ENCODE measurements around the gene TCEAL3. TPM values are rescaled to one million over a fixed set of nuclear protein-coding genes. Genes with fewer than 3 reads are reported as not detected.
"Not testable (repeated sequence)": the region's sequence is repeated elsewhere in the genome, so short reads cannot be mapped to it uniquely, and the experiment has no call there.

The TCEAL3 gene
- total and polyA plus RNA-seq, 5 experiments from 2014 or later: 7.4 to 11.9 (median 9.1) TPM

DNA sequence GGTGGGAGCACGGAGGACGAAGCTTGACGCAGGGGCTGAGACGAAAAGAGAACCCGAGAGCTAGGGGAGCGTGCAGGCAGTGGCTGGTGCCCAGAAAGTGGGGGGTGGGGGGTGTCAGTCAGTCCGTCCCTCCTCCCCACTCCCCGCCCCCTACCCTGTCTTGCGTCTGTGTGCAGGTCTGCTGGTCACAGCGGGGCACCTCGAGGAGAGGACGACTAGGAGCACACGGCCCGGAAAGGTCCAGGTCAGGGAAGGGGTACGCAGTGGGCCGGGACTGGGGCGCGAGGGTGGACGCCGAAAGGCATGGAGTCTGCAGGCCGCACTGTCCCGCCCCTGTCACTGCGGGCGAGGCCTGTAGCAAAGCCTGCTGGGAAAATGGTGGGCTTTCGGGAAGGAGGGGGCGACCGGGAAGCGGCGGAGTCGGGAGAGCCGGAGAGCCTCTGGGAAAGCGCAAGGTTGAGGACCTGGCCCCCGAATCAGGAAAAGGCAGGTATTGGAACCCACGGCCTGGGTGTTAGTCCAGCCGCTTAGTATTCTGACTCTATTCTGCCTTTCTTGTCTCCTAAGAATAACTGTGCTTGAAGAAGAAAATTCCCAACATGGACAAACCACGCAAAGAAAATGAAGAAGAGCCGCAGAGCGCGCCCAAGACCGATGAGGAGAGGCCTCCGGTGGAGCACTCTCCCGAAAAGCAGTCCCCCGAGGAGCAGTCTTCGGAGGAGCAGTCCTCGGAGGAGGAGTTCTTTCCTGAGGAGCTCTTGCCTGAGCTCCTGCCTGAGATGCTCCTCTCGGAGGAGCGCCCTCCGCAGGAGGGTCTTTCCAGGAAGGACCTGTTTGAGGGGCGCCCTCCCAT, 21.8 kb downstream of the TCEAL3 start:
- H3K4me3 Mint-ChIP-seq: peak overlapping the region; percentile 83 to 92 (median 88)
- ATAC-seq (peak; percentile 46 to 56), DNase-seq (peak in 7 of 10 donors; percentile 2 to 67 (median 18))
- H3K4me1 Mint-ChIP-seq: peaks cover 7 to 19% (median 17%) of the 10 kb centered on the region in 4 donors
- H3K27ac Mint-ChIP-seq: peak overlapping the region; percentile 35 to 96 (median 91)
- no peaks in the 10 kb centered on the region for H3K27me3 Mint-ChIP-seq
- H3K9me3 Mint-ChIP-seq: no peaks in the 10 kb centered on the region
- POLR2A ChIA-PET: interaction anchor here (0.6 to 0.9 kb wide), 2 partner anchors 19 to 57 kb away, joined by 3 read pairs; partner anchors contain the start of gene MORF4L2
- no peaks in the 10 kb centered on the region for H3K36me3 Mint-ChIP-seq

DNA sequence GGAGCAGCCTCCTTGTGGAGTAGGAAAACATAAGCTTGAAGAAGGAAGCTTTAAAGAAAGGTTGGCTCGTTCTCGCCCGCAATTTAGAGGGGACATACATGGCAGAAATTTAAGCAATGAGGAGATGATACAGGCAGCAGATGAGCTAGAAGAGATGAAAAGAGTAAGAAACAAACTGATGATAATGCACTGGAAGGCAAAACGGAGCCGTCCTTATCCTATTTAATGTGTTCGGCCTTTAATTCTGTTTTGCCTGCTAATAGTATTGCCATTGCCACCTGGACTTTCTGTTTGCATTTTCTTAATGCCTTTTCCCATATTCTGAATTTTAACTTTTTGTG, 22.4 kb downstream of the TCEAL3 start:
- DNase-seq: peak in 1 of 10 donors; percentile 2
- POLR2A ChIA-PET: no interaction called here
- ATAC-seq: no peak
- Mint-ChIP-seq H3K4me1 (peaks cover 7 to 19% (median 17%) of the 10 kb centered on the region in 4 donors), H3K36me3 (no peaks in the 10 kb centered on the region), H3K27ac (peak overlapping the region in 8 of 10 donors; percentile 35 to 94 (median 90)), H3K9me3 (no peaks in the 10 kb centered on the region), H3K4me3 (peak overlapping the region; percentile 83 to 92 (median 88)), H3K27me3 (no peaks in the 10 kb centered on the region)

DNA sequence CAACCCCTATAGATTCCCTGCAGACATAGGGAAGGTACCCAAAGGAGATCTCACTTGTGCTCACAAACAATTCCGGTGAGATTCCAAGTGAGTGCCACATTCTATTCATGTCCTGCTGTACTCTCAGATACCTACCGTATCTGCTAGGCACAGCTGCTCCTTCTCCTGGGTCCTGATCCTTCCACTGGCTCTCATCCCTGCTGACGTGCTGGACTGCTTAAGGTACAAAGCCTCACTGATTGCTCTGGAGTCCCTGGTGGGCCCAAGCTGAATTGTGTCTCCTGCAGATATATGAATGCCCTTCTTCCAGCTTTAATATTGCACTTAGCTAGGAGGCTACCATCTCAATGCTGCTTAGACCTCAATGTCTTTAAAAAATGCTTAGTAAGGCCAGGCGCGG, 23.4 kb downstream of the TCEAL3 start:
- H3K27me3 Mint-ChIP-seq: no peaks in the 10 kb centered on the region
- no peak overlapping the region for H3K27ac Mint-ChIP-seq
- H3K4me1 Mint-ChIP-seq: peaks cover 7 to 19% (median 16%) of the 10 kb centered on the region in 4 donors
- ATAC-seq (no peak), DNase-seq (no peak)
- POLR2A ChIA-PET: interaction anchor here (0.7 kb wide), 1 partner anchor 62 kb away, joined by 3 read pairs; no protein-coding TSS in a partner anchor
- H3K4me3 Mint-ChIP-seq: no peak overlapping the region
- no peaks in the 10 kb centered on the region for H3K36me3 Mint-ChIP-seq
- H3K9me3 Mint-ChIP-seq: no peaks in the 10 kb centered on the region

DNA sequence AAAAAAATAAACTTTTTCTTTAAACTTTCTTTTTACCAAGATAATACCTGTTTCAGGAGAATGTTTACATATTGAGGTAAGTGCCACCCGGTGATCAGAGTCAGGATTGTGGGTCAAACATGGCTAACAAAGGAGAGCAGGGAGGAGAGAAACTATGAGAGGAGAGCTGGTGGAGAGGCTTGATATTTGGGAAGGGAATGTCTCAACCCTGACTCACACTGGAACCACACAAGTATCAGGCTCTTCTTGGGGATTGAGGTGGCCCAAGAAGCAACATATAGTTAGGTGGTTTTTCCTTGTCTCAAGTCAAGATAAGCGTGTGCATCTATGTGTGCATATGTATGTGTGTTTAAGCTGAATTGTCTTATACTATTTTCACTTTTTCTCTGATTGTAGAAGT, 27.7 kb downstream of the TCEAL3 start:
- H3K36me3 Mint-ChIP-seq: no peaks in the 10 kb centered on the region
- H3K27me3 Mint-ChIP-seq: no peaks in the 10 kb centered on the region
- DNase-seq (no peak), ATAC-seq (no peak)
- POLR2A ChIA-PET: no interaction called here
- no peak overlapping the region for H3K27ac Mint-ChIP-seq
- no peaks in the 10 kb centered on the region for H3K4me1 Mint-ChIP-seq
- no peak overlapping the region for H3K4me3 Mint-ChIP-seq
- no peaks in the 10 kb centered on the region for H3K9me3 Mint-ChIP-seq

DNA sequence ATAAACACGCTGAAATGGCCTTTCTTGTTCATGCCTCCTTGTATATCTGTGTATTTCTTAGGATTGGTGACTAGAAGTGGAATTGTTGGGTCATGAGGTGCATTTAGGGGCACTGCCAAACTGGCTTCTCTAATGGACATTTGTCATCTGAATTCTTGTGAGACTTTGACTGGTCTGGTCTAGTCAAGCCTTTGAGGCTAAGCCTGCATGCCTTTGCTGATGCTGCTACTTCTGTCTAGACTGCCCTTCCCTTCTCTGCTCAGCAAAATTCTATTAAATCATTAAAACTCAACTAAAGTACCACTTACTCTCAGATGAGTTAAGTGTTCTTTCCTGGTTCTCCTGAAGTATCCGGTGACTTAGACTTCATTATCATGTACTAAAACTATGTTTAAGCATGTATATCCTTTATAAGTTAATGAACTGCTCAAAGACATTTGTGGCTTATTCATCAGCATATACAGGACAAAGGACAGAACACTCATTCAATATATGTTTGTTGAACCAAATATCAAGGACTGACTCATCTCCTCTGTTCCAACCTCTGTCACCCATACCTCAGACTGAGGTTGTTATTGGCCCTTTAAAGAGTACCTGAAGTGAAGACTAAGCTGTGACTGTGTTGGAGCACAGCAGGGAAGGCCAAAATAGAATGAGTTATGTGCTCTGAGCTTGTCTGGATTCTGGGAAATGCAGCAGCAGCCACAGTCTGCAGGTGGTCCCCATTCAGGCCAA, 30.0 kb downstream of the TCEAL3 start:
- Mint-ChIP-seq H3K9me3 (no peaks in the 10 kb centered on the region), H3K36me3 (no peaks in the 10 kb centered on the region), H3K4me1 (no peaks in the 10 kb centered on the region), H3K27ac (no peak overlapping the region), H3K27me3 (peaks cover 0 to 3% (median 0%) of the 10 kb centered on the region in 5 donors), H3K4me3 (no peak overlapping the region)
- no peak for ATAC-seq
- POLR2A ChIA-PET: no interaction called here
- DNase-seq: no peak

DNA sequence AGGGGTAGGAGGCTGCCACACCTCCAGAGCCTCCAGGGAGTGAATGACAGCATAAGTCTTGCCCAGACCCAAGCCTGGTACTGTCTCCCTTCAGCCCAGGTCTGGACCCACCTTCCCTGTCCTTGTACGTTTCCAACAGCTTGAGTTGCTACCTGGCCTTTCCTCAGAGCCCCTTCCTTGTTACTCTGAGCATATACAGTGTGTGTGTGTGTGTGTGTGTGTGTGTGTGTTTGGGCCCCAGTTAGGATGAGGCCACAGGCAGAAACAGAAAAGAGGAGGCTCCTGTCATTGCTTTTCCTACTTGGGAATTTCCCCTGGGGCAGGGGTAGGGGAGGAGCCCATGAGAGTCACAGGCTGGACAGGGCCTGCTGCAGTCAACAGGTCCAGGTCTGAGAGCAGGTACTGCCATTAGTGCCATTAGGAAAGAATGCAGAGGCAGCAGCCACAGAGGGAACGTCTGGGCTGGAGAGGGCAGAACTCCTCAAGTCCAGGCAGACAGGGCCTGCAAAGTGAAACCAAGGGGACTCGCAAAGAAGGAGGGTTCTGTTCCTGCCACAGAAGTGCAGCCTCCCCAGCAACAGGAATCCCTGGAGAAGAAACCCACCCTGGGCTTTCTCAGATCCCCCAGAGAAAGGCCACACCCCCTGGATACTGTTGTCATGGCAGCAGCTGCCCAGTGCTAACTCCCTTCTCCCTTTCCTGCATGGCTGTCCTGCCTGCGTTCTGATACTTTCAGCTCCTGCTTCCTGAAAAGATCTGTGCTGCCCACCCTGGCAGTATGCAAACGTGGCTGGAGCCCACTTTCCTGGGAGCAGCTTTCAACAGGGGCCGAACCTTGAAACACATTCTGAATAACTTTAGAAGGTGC, 30.9 kb downstream of the TCEAL3 start:
- H3K36me3 Mint-ChIP-seq, DNase-seq, H3K27ac Mint-ChIP-seq, ATAC-seq, H3K9me3 Mint-ChIP-seq, H3K4me1 Mint-ChIP-seq, H3K27me3 Mint-ChIP-seq, H3K4me3 Mint-ChIP-seq, POLR2A ChIA-PET: not testable (repeated sequence)

DNA sequence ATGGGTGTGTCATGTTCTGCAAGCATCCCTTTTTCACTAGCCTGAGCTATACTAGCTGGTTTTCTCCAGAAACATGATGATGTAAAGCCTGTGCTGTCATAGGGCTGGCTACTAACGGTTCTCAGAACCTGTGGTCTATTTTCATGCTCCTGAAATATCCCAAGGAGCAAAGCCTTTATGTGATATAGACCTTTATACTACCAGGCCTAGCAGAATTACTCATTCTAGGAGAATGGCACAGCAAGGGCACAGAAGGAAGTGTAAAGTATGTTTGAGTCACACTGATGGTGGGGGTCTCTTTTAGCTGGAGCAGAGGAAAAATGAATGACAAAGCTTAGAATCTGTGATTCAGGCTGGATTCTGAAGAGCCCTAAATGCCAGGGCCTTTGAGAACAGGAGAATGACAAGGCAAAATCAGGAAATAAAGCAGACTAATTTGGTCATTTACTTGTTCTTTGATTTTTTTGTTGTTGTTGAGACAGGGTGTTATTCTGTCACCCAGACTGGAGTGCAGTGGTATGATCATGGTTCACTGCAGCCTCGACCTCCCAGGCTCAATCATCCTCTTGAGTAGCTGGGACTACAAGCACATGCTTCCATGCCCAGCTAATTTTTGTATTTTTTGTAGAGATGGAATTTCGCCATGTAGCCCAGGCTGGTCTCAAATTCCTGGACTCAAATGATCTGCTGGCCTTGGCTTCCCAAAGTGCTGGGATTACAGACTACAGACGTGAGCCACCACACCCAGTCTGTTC, 32.8 kb downstream of the TCEAL3 start:
- Mint-ChIP-seq H3K4me1 (no peaks in the 10 kb centered on the region), H3K9me3 (no peaks in the 10 kb centered on the region), H3K27ac (no peak overlapping the region), H3K4me3 (no peak overlapping the region), H3K36me3 (no peaks in the 10 kb centered on the region), H3K27me3 (peaks cover 0 to 12% (median 1%) of the 10 kb centered on the region in 5 donors)
- POLR2A ChIA-PET: no interaction called here
- no peak for DNase-seq
- ATAC-seq: no peak

DNA sequence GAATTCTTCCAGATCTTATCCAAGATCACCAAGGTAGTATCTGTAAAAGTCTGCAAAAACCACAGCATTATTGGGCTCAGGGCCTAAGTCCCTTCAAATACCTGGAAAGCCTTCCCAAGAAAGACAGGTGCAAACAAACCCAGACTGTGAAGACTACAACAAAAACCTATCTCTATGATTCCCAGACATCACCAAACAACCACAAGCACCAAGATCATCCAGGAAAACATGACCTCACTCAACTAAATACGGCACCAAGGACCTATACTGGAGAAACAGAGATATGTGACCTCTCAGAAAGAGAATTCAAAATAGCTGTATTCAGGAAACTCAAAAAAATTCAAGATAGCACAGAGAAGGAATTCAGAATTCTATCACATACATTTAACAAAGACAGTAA, 36.4 kb downstream of the TCEAL3 start:
- no peak for ATAC-seq
- Mint-ChIP-seq H3K27me3 (peaks cover 0 to 12% (median 1%) of the 10 kb centered on the region in 5 donors), H3K27ac (no peak overlapping the region), H3K9me3 (peaks cover 0 to 10% (median 0%) of the 10 kb centered on the region in 9 donors), H3K4me3 (no peak overlapping the region), H3K36me3 (no peaks in the 10 kb centered on the region), H3K4me1 (no peaks in the 10 kb centered on the region)
- POLR2A ChIA-PET: no interaction called here
- no peak for DNase-seq

DNA sequence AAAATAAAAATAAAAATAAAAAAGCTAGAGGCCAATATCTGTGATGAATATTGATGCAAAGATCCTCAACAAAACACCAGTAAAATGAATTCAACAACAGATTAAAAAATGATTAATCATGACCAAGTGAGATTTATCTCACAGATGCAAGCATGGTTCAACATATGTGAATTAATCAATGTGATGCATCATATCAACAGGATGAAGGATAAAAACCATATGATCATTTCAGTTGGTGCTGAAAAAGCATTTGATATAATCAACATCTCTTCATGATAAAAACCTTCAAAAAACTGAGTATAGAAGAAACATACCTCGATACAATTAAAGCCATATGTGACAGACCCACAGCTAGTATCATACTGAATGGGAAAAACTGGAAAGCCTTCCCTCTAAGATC, 39.9 kb downstream of the TCEAL3 start:
- no peak overlapping the region for H3K27ac Mint-ChIP-seq
- ATAC-seq: no peak
- no peak for DNase-seq
- peaks cover 0 to 12% (median 0%) of the 10 kb centered on the region in 5 donors for H3K27me3 Mint-ChIP-seq
- no peak overlapping the region for H3K4me3 Mint-ChIP-seq
- POLR2A ChIA-PET: no interaction called here
- no peaks in the 10 kb centered on the region for H3K4me1 Mint-ChIP-seq
- H3K9me3 Mint-ChIP-seq: peaks cover 0 to 10% (median 0%) of the 10 kb centered on the region in 9 donors
- H3K36me3 Mint-ChIP-seq: no peaks in the 10 kb centered on the region

DNA sequence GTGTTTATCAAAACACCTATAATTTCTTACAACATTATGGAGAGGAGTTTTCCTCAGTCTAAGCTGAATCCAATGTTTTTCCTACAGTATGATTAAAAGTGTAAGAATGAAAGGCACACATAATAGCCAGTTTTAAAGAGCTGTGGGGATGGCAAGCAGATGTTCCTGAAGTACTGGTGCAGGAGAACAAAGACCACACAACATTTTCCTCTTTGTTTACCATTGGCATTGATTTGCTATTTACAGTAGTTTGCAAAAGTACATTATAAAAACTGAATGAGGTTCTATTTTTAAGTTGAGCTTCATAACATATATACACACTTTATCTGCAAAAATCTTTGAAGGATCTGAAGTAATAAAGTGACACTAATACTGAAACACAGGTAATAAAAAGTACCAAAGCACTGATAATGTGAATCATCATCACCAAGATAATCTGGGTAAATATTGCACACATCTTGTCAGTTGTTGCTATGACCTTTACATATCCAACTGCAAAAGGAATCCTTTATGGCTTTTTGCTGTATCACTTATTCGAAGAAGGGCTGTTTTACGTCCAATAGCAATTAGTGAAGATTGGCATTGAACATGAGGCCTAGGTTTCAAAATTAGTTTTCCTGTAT, 43.5 kb downstream of the TCEAL3 start:
- no peaks in the 10 kb centered on the region for H3K36me3 Mint-ChIP-seq
- peaks cover 0 to 5% (median 2%) of the 10 kb centered on the region in 4 donors for H3K4me1 Mint-ChIP-seq
- POLR2A ChIA-PET: no interaction called here
- H3K9me3 Mint-ChIP-seq: peaks cover 0 to 10% (median 0%) of the 10 kb centered on the region in 9 donors
- H3K27me3 Mint-ChIP-seq: peaks cover 0 to 2% (median 0%) of the 10 kb centered on the region in 5 donors
- ATAC-seq (no peak), DNase-seq (no peak)
- no peak overlapping the region for H3K27ac Mint-ChIP-seq
- H3K4me3 Mint-ChIP-seq: no peak overlapping the region

DNA sequence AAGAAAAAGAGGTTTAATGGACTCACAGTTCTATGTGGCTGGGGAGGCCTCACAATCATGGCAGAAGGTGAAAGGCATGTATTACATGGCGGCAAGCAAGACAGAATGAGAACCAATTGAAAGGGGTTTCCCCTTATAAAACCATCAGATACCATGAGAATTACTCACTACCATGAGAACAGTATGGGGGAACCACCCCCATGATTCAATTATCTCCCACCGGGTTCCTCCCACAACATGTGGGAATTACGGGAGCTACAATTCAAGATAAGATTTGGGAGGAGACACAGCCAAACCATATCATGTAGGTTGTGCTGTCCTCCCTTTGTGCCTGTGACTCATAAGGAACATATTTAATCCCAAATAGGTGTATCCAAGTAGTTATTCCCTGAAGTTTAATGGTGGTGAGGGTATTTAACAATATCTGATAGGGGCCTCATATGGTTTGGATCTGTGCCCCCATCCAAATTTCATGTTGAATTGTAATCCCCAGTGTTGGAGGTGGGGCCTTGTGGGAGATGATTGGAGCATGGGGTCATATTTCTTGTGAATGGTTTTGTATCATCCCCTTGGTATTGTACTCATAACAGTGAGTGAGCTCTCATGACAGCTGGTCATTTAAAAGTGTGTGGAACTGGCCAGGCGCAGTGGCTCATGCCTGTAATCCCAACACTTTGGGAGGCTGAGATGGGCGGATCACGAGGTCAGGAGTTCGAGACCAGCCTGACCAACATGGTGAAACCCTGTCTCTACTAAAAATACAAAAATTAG, 47.7 kb downstream of the TCEAL3 start:
- not testable (repeated sequence) for H3K9me3 Mint-ChIP-seq

More for the DNA sequence above, 47.7 kb downstream of the TCEAL3 start:
- H3K4me1 Mint-ChIP-seq, DNase-seq, H3K4me3 Mint-ChIP-seq, POLR2A ChIA-PET, H3K36me3 Mint-ChIP-seq, ATAC-seq: not testable (repeated sequence)
- Mint-ChIP-seq H3K27ac (peak overlapping the region in 1 of 10 donors; percentile 22), H3K27me3 (peaks cover 2 to 12% (median 7%) of the 10 kb centered on the region in 5 donors)
